MM.1S (cell line): ENCODE data around the gene SRPK2.

Experiments
- DNase-seq: peaks from one replicate; pipeline ENCODE4 v3.0.0-alpha.2; 2015
- H2AFZ ChIP-seq: fragments of 300-600 bp; sonication (generic); 2 replicates; pipeline ENCODE4 v1.6.0; 2016; ENCODE audit warnings: antibody characterized with exemption, low read length
- H3F3A ChIP-seq: fragments of 300-600 bp; sonication (generic); 2 replicates; pipeline ENCODE4 v1.6.1; 2016; ENCODE audit warnings: mild to moderate bottlenecking, antibody characterized with exemption, low read length, moderate library complexity, mixed read lengths; ENCODE audit not compliant: insufficient read depth
- H3K27ac ChIP-seq: fragments of 300-600 bp; sonication (generic); 2 replicates; pipeline ENCODE4 v1.5.1; 2016; ENCODE audit warnings: mild to moderate bottlenecking, low read length
- H3K27me3 ChIP-seq: fragments of 300-600 bp; sonication (generic); replicated peaks from 2 replicates; pipeline ENCODE4 v1.6.0; 2016; ENCODE audit warnings: low read length; ENCODE audit not compliant: insufficient read depth
- H3K36me3 ChIP-seq: fragments of 300-600 bp; sonication (generic); replicated peaks from 2 replicates; pipeline ENCODE4 v1.6.1; 2016; ENCODE audit warnings: mild to moderate bottlenecking, low read length, mixed read lengths; ENCODE audit not compliant: insufficient read depth
- H3K4me1 ChIP-seq: fragments of 300-600 bp; sonication (generic); 2 replicates; pipeline ENCODE4 v1.6.1; 2016; ENCODE audit warnings: low read length, mixed read lengths
- H3K4me2 ChIP-seq: fragments of 300-600 bp; sonication (generic); 2 replicates; pipeline ENCODE4 v1.6.0; 2016; ENCODE audit warnings: low read depth, low read length
- H3K4me3 ChIP-seq: fragments of 300-600 bp; sonication (generic); 2 replicates; pipeline ENCODE4 v1.5.1; 2016; ENCODE audit warnings: low read length, mixed read lengths
- H3K79me2 ChIP-seq: fragments of 300-600 bp; sonication (generic); 2 replicates; pipeline ENCODE4 v1.6.1; 2016; ENCODE audit warnings: mixed run types, low read length, mixed read lengths
- H3K9ac ChIP-seq: fragments of 300-600 bp; sonication (generic); 2 replicates; pipeline ENCODE4 v1.6.1; 2016; ENCODE audit warnings: low read length, mixed read lengths
- H3K9me2 ChIP-seq: fragments of 300-600 bp; sonication (generic); replicated peaks from 2 replicates; pipeline ENCODE4 v1.6.1; 2016; ENCODE audit warnings: mild to moderate bottlenecking, low read length, mixed read lengths; ENCODE audit not compliant: insufficient read depth
- H3K9me3 ChIP-seq: fragments of 300-600 bp; sonication (generic); replicated peaks from 2 replicates; pipeline ENCODE4 v1.6.1; 2016; ENCODE audit warnings: mild to moderate bottlenecking, low read length, mixed read lengths; ENCODE audit not compliant: insufficient read depth
- H4K20me1 ChIP-seq: fragments of 300-600 bp; sonication (generic); 2 replicates; pipeline ENCODE4 v1.6.1; 2016; ENCODE audit warnings: mild to moderate bottlenecking, low read length, moderate library complexity, mixed read lengths; ENCODE audit not compliant: insufficient read depth
- CTCF ChIP-seq: fragments of 300-600 bp; sonication (generic); IDR thresholded peaks from 2 replicates; pipeline ENCODE4 v1.5.1; 2016; ENCODE audit warnings: antibody characterized with exemption, low read length, mixed read lengths
- EZH2 ChIP-seq: fragments of 300-600 bp; sonication (generic); optimal IDR thresholded peaks from 2 replicates; pipeline ENCODE3; 2017; ENCODE audit warnings: low read depth, mild to moderate bottlenecking, antibody characterized with exemption, low read length, mixed read lengths
- EZH2phosphoT487 ChIP-seq: fragments of 300-600 bp; sonication (generic); IDR thresholded peaks from 2 replicates; pipeline ENCODE4 v1.6.1; 2018; ENCODE audit warnings: antibody characterized with exemption, low read length

The SRPK2 gene

GRCh38 chr7:105163718-105164117, 225.0 kb downstream of the SRPK2 start:
- Histone ChIP-seq H3K9me2 (no peaks in the 10 kb centered on the region), H3K79me2 (peaks cover 7% of the 10 kb centered on the region; the same call in 1 of the 2 replicates), H3K27ac (no peak overlapping the region), H3K9me3 (no peaks in the 10 kb centered on the region), H4K20me1 (no peaks in the 10 kb centered on the region), H3F3A (no peaks in the 10 kb centered on the region), H3K27me3 (no peaks in the 10 kb centered on the region), H3K4me2 (no peak overlapping the region), H2AFZ (no peak overlapping the region), H3K36me3 (peaks cover 11% of the 10 kb centered on the region; the same call in 1 of the 2 replicates), H3K4me3 (no peak overlapping the region), H3K9ac (no peak overlapping the region), H3K4me1 (no peaks in the 10 kb centered on the region)
- TF ChIP-seq EZH2phosphoT487 (no peak), CTCF (no peak), EZH2 (no peak)
- DNase-seq, result no peak

DNA sequence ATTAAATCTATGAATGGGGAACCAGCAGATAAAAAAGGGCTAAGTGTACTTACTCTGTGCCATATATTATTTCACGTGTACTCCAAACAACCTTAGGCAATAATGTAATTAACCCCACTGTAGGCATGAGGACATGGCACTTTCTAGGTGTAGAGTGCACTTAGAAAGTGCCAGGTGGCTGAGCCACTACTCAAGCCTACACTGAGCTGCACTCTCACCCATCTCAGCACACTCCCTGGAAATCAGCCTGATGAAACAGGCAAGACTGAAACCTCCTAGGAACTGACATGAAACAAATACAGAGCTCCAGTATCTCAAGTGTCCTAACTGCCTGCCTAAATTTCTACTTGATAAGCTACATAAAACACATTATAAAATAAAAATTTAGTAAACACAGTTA, 227.4 kb downstream of the SRPK2 start:
- peaks cover 7% of the 10 kb centered on the region; the same call in 1 of the 2 replicates for H3K36me3 ChIP-seq
- H3K9ac ChIP-seq, result no peak overlapping the region
- no peak overlapping the region for H3K27ac ChIP-seq

GRCh38 chr7:105157278-105157677, 231.4 kb downstream of the SRPK2 start:
- H3K27ac ChIP-seq, result no peak overlapping the region
- H3K27me3 ChIP-seq, result no peaks in the 10 kb centered on the region
- DNase-seq, result no peak
- H3K4me3 ChIP-seq, result no peak overlapping the region
- no peaks in the 10 kb centered on the region for H3K9me3 ChIP-seq
- H3K4me2 ChIP-seq, result no peak overlapping the region
- H3K9ac ChIP-seq, result no peak overlapping the region
- H3K4me1 ChIP-seq, result no peaks in the 10 kb centered on the region
- no peaks in the 10 kb centered on the region for H3K9me2 ChIP-seq
- no peak overlapping the region for H2AFZ ChIP-seq
- peaks cover 7% of the 10 kb centered on the region; the same call in 1 of the 2 replicates for H3K36me3 ChIP-seq
- peaks cover 7% of the 10 kb centered on the region; the same call in 1 of the 2 replicates for H3K79me2 ChIP-seq
- H3F3A ChIP-seq, result no peaks in the 10 kb centered on the region
- H4K20me1 ChIP-seq, result no peaks in the 10 kb centered on the region
- no peak for TF ChIP-seq CTCF
- TF ChIP-seq EZH2, result no peak
- TF ChIP-seq EZH2phosphoT487, result no peak

More for the DNA sequence above, 227.4 kb downstream of the SRPK2 start:
- no peaks in the 10 kb centered on the region for H3K9me3 ChIP-seq
- no peak for TF ChIP-seq CTCF
- no peak for TF ChIP-seq EZH2
- no peak for TF ChIP-seq EZH2phosphoT487
- DNase-seq, result no peak
- no peaks in the 10 kb centered on the region for H4K20me1 ChIP-seq
- H3K4me1 ChIP-seq, result no peaks in the 10 kb centered on the region
- H3K79me2 ChIP-seq, result peaks cover 7% of the 10 kb centered on the region; the same call in 1 of the 2 replicates
- no peaks in the 10 kb centered on the region for H3F3A ChIP-seq
- no peaks in the 10 kb centered on the region for H3K27me3 ChIP-seq
- no peak overlapping the region for H2AFZ ChIP-seq
- no peak overlapping the region for H3K4me3 ChIP-seq
- no peak overlapping the region for H3K4me2 ChIP-seq
- H3K9me2 ChIP-seq, result no peaks in the 10 kb centered on the region
